Spinal cord (tissue), 10 donors: ENCODE results near the gene TRANK1. TPM values are rescaled to one million over a fixed set of nuclear protein-coding genes. Genes with fewer than 3 reads are reported as not detected.
A peak's percentile ranks its signal among the peaks of the same experiment; 100 is the strongest.

ENCODE experiments used
- DNase-seq, 6 donors: peaks; one replicate each; pipeline versions ENCODE4 v3.0.0 to v3.0.0-alpha.2; 2013 to 2015; ENCODE audit warnings: low spot score in 6 of 6, low read depth in 4 of 6
- H3K27ac ChIP-seq: one replicate; pipeline ENCODE4 v1.5.1; 2013; ENCODE audit warnings: low read depth, low read length, control low read depth
- H3K27me3 ChIP-seq: one replicate; pipeline ENCODE4 v1.6.1; 2013; ENCODE audit warnings: low read length; ENCODE audit not compliant: control insufficient read depth, insufficient read depth
- H3K36me3 ChIP-seq: one replicate; pipeline ENCODE4 v1.6.1; 2013; ENCODE audit warnings: low read length; ENCODE audit not compliant: control insufficient read depth, insufficient read depth
- H3K4me1 ChIP-seq: one replicate; pipeline ENCODE4 v1.6.1; 2013; ENCODE audit warnings: low read length; ENCODE audit not compliant: control insufficient read depth, insufficient read depth
- H3K4me3 ChIP-seq: one replicate; pipeline ENCODE4 v1.5.1; 2013; ENCODE audit warnings: low read depth, low read length, control low read depth
- H3K9me3 ChIP-seq: one replicate; pipeline ENCODE4 v1.6.1; 2013; ENCODE audit warnings: low read length; ENCODE audit not compliant: control insufficient read depth, insufficient read depth
- WGBS: methylation state at CpG from one replicate; pipeline ENCODE4 v1.1.5; 2013; ENCODE audit warnings: missing lambda C conversion rate; ENCODE audit not compliant: insufficient coverage; 5-methylcytosine and 5-hydroxymethylcytosine counted together
- polyA plus RNA-seq, 2 donors: library from polyadenylated mRNA; unstranded; fragments of 120-200 nt; gene quantifications; one replicate each; pipeline ENCODE4 v1.2.1, GENCODE V29; 2013; ENCODE audit not compliant: insufficient read length in 2 of 2
- total RNA-seq, 2 donors: library from RNA; depleted of rRNA in 1 of 2; stranded (reverse); fragments of 120-200 nt in 1 of 2; fragments of >200 nt in 1 of 2; gene quantifications; one replicate each; pipeline versions ENCODE4 v1.2.3 to v1.2.4, GENCODE V29; 2013 to 2014
- donor health status: healthy.

Gene TRANK1
- total and polyA plus RNA-seq, 4 donors, result 11.1 to 22.4 (median 20.0) TPM

DNA sequence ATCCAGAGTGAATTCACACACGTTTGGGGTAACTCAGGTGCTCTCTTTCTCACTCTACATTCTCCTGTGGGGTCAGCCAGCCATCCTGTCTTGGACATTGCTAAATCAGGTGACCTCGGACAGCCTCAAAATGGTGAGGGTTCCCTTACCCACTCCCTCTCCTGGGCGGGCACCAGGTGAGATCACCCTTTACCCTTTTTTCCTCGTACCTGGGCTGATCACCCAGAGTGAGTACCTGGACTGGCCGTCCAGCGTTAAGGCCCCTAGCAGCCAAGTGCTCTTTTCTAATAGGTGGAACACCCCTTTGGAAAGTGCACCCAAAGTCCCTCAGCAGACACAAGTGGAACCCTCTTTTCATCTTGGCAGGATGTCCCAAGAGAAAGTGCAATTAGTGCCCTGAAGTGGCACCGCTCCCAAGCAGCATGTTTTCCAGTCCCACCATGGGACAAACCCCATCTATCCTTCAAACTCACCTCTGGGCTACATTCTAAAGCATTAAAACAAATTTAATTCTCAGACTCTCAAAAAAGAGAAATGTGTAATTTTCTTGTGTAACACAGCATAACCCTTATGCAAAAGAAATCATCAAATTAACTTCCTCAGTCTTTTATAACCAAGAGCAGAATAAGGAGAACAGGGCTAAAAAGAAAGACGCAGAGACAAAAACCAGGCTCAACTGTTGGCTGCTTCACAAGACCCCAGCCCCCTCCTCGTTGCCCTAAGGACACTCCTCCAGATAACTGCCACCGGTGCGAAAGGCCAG lies 20.7 kb downstream of the TRANK1 start:
- peaks cover 3% of the 10 kb centered on the region for H3K4me1 ChIP-seq
- H3K9me3 ChIP-seq, result no peaks in the 10 kb centered on the region
- H3K4me3 ChIP-seq, result no peak overlapping the region
- no peaks in the 10 kb centered on the region for H3K36me3 ChIP-seq
- WGBS, result 76% methylated on average over 9 of the region's 11 CpGs
- no peaks in the 10 kb centered on the region for H3K27me3 ChIP-seq
- no peak for DNase-seq
- H3K27ac ChIP-seq, result no peak overlapping the region

DNA sequence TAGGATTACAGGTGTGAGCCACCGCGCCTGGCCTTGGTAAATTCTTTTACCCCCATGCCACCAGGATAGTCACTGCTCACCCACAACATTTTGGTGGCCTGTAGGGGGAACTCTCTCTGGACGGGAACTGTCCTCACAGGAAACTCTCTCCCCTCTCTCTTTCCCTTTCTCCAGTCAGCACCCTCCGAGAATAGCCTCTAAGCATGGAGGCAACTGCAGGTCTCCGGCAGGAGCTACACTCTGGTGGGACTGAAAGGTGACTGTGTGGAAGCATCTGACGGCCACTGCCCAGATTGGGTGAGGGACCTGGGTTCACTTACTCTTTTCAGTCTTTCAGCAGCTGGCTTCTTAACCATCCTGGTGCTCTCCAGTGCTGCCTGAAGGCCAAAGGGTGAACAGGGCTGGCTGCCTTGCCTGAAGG lies 21.3 kb downstream of the TRANK1 start:
- no peak overlapping the region for H3K4me3 ChIP-seq
- H3K27me3 ChIP-seq, result no peaks in the 10 kb centered on the region
- no peaks in the 10 kb centered on the region for H3K9me3 ChIP-seq
- WGBS, result 96% methylated on average over 2 of the region's 6 CpGs
- H3K27ac ChIP-seq, result no peak overlapping the region
- H3K4me1 ChIP-seq, result peaks cover 3% of the 10 kb centered on the region
- DNase-seq, result no peak
- no peaks in the 10 kb centered on the region for H3K36me3 ChIP-seq

GRCh38 chr3:36920884-36921567 lies 23.8 kb downstream of the TRANK1 start:
- no peak overlapping the region for H3K27ac ChIP-seq
- no peak for DNase-seq
- H3K36me3 ChIP-seq, result no peaks in the 10 kb centered on the region
- WGBS, result 100% methylated on average over 4 of the region's 7 CpGs
- peaks cover 3% of the 10 kb centered on the region for H3K4me1 ChIP-seq
- no peak overlapping the region for H3K4me3 ChIP-seq
- H3K9me3 ChIP-seq, result no peaks in the 10 kb centered on the region
- no peaks in the 10 kb centered on the region for H3K27me3 ChIP-seq

DNA sequence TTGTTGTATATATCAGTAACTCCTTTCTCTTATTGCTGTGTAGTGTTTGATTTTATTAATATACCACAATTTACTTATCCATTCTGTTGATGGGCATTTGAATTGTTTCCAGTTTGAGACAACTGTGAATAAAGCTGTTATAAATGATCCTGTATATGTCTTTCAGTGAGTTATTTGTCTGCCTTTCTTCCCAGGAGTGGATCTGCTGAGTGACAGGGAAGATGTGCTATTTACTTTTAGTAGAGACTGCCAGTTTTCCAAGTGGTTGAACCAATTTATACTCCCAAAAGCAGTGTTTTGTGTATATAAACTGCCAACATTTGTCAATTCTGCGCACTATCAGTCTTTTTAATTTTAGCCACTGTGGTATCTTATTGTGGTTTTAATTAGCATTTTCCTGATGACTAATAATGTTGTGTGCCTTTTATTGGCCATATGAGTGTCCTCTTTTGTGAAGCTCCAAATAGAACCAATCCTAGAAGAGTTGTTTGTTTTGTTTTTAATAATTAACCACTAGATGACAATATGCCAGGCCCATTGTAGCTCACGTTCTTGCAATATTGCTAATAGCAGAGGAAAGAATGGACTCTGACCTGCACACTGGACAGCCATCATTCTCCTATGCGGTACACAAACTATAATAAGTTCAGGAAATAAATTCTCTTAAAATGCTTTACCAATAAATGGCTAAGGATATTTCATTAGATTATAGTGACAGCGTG lies 25.3 kb downstream of the TRANK1 start:
- no peaks in the 10 kb centered on the region for H3K27me3 ChIP-seq
- no CpG with 5 or more reads among the region's 4 CpGs for WGBS
- H3K9me3 ChIP-seq, result no peaks in the 10 kb centered on the region
- H3K4me1 ChIP-seq, result peaks cover 2% of the 10 kb centered on the region
- no peak overlapping the region for H3K4me3 ChIP-seq
- H3K36me3 ChIP-seq, result no peaks in the 10 kb centered on the region
- no peak overlapping the region for H3K27ac ChIP-seq
- DNase-seq, result peak in 1 of 6 donors; percentile 58

GRCh38 chr3:36918050-36918449 lies 26.8 kb downstream of the TRANK1 start:
- H3K4me1 ChIP-seq, result no peaks in the 10 kb centered on the region
- DNase-seq, result no peak
- H3K4me3 ChIP-seq, result no peak overlapping the region
- H3K27ac ChIP-seq, result no peak overlapping the region
- 100% methylated on average over 1 of the region's 2 CpGs for WGBS
- no peaks in the 10 kb centered on the region for H3K36me3 ChIP-seq
- H3K27me3 ChIP-seq, result no peaks in the 10 kb centered on the region
- no peaks in the 10 kb centered on the region for H3K9me3 ChIP-seq

DNA sequence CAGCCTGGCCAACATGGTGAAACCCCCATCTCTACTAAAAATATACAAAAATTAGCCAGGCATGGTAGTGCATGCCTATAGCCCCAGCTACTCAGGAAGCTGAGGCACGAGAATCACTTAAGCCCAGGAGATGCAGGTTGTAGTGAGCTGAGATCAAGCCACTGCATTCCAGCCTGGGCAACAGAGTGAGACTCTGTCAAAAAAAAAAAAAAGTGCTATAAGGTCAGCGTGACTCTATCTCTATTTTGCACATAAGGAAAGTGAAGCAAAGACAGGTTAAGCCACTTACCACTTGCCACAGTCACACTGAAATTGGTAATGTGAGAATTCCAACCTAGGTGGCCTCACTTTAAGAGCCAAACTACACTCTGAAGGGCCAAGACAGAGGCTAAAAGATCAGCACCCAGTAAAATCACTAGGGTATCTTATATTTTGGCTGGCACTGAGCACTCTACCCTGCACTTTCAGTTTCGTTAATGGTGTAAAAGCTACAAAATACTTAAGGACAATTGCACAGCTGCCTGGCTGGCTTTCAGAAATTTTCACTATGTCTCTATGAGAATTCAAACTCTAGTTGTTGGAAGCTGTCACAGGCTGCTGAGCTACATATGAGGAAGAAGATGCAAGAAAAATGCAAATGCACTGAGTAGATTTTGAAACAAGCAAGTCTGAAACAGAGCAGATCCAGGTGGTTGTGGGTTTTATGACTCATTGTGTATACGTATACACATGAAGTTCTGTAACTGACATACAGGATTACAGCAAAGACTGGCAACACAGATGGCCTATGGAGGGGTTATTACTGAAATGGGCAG lies 32.7 kb downstream of the TRANK1 start:
- WGBS, result 73% methylated on average over 2 of the region's 4 CpGs
- peak in 1 of 6 donors; percentile 44 for DNase-seq
- Histone ChIP-seq H3K36me3 (no peaks in the 10 kb centered on the region), H3K4me1 (no peaks in the 10 kb centered on the region), H3K9me3 (no peaks in the 10 kb centered on the region), H3K4me3 (no peak overlapping the region), H3K27ac (no peak overlapping the region), H3K27me3 (no peaks in the 10 kb centered on the region)

- Histone ChIP-seq H3K9me3 (no peaks in the 10 kb centered on the region), H3K27me3 (no peaks in the 10 kb centered on the region), H3K27ac (no peak overlapping the region), H3K4me1 (no peaks in the 10 kb centered on the region), H3K4me3 (no peak overlapping the region), H3K36me3 (no peaks in the 10 kb centered on the region)
- WGBS, result no CpG with 5 or more reads among the region's 1 CpG
- no peak for DNase-seq
Observed at GRCh38 chr3:36909666-36910065, 35.2 kb downstream of the TRANK1 start.

- H3K36me3 ChIP-seq, result no peaks in the 10 kb centered on the region
- 89% methylated on average over 2 of the region's 2 CpGs for WGBS
Observed at GRCh38 chr3:36909181-36909580, 35.7 kb downstream of the TRANK1 start.

DNA sequence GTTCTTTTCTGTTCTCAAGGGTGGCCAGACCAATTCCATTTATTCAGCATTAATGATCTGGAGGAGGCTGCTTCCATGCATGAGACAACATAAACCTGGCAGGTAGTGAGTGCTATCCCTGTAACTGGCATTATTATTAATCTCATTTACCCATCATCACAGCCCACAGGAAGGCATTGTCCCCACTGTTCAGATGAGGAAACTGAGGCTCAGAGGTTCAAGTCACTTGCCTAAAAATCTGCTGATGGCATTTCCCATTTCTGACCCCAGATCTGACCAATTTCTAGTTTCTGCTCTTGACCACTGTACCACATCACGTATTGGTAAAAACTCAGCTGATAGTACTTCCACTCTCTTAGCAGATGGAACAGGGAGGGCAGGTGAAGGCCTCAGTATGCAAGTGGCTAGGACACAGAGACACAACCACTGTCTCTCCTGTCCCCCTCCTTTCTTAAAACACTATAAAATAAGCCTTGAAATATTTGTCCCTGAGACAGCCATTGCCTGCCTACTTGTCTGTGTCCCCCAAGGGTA lies 36.1 kb downstream of the TRANK1 start:
- no CpG with 5 or more reads among the region's 1 CpG for WGBS
- Histone ChIP-seq H3K27me3 (no peaks in the 10 kb centered on the region), H3K9me3 (no peaks in the 10 kb centered on the region), H3K4me3 (peak overlapping the region; percentile 21), H3K27ac (no peak overlapping the region), H3K4me1 (no peaks in the 10 kb centered on the region), H3K36me3 (no peaks in the 10 kb centered on the region)
- DNase-seq, result no peak

More at GRCh38 chr3:36909181-36909580, 35.7 kb downstream of the TRANK1 start:
- H3K4me1 ChIP-seq, result no peaks in the 10 kb centered on the region
- H3K4me3 ChIP-seq, result no peak overlapping the region
- DNase-seq, result no peak
- H3K9me3 ChIP-seq, result no peaks in the 10 kb centered on the region
- H3K27ac ChIP-seq, result no peak overlapping the region
- H3K27me3 ChIP-seq, result no peaks in the 10 kb centered on the region
